Retinal pigment epithelial cell (primary cell): ENCODE data around the gene SV2A.
A peak's percentile ranks its signal among the peaks of the same experiment; 100 is the strongest.
"Not testable (repeated sequence)": the region's sequence is repeated elsewhere in the genome, so short reads cannot be mapped to it uniquely, and the experiment has no call there.

ENCODE experiments used
- DNase-seq: peaks from one replicate; pipeline ENCODE4 v3.0.0-alpha.2; 2010; ENCODE audit warnings: low read depth
- H3K4me3 ChIP-seq: 2 replicates; pipeline ENCODE4 v1.5.1; 2011; ENCODE audit warnings: mild to moderate bottlenecking, low read length, control low read depth, moderate library complexity
- CTCF ChIP-seq: conservative IDR thresholded peaks from 2 replicates; pipeline ENCODE4 v1.5.1; 2011; ENCODE audit warnings: low read depth, low read length, control low read depth, inconsistent platforms

SV2A gene

GRCh38 chr1:149886396-149887195 lies 31.0 kb downstream of the SV2A start:
- TF ChIP-seq CTCF: no peak

GRCh38 chr1:149886121-149886395 lies 31.6 kb downstream of the SV2A start:
- H3K4me3 ChIP-seq: peak overlapping the region; percentile 63
- not testable (repeated sequence) for DNase-seq

More at GRCh38 chr1:149886396-149887195, 31.0 kb downstream of the SV2A start:
- peak; percentile 99 for DNase-seq
- peak overlapping the region; percentile 68 for H3K4me3 ChIP-seq

- peak overlapping the region; percentile 63 for H3K4me3 ChIP-seq
- peak; percentile 11 for TF ChIP-seq CTCF
- DNase-seq: no peak
Measured at GRCh38 chr1:149885339-149886120, 32.1 kb downstream of the SV2A start.

- peak overlapping the region; percentile 63 for H3K4me3 ChIP-seq
- DNase-seq: no peak
- no peak for TF ChIP-seq CTCF
Measured at GRCh38 chr1:149884433-149885338, 33.0 kb downstream of the SV2A start.

GRCh38 chr1:149883598-149884247 lies 33.9 kb downstream of the SV2A start:
- H3K4me3 ChIP-seq: no peak overlapping the region
- TF ChIP-seq CTCF: no peak
- no peak for DNase-seq

GRCh38 chr1:149881876-149882275 lies 35.8 kb downstream of the SV2A start:
- H3K4me3 ChIP-seq: no peak overlapping the region

More at GRCh38 chr1:149881876-149882275, 35.8 kb downstream of the SV2A start:
- no peak for TF ChIP-seq CTCF
- DNase-seq: no peak
